ENCODE results near the gene OR4C5. TPM values are rescaled to one million over a fixed set of nuclear protein-coding genes. Genes with fewer than 3 reads are reported as not detected.
A peak's percentile ranks its signal among the peaks of the same experiment; 100 is the strongest.
"Not testable (repeated sequence)": the region's sequence is repeated elsewhere in the genome, so short reads cannot be mapped to it uniquely, and the experiment has no call there.

The OR4C5 gene
- total RNA-seq (2021; ENCODE audit: unreplicated experiment): not detected
- not detected for polyA plus RNA-seq (2012; ENCODE audit: insufficient read length)
- Bru-seq, nascent RNA: not detected
- not detected for BruChase-seq, experiment 1, labeled RNA remaining after a 2-hour chase
- BruChase-seq, experiment 2, labeled RNA remaining after a 6-hour chase: not detected
- long read RNA-seq: 0 reads

DNA sequence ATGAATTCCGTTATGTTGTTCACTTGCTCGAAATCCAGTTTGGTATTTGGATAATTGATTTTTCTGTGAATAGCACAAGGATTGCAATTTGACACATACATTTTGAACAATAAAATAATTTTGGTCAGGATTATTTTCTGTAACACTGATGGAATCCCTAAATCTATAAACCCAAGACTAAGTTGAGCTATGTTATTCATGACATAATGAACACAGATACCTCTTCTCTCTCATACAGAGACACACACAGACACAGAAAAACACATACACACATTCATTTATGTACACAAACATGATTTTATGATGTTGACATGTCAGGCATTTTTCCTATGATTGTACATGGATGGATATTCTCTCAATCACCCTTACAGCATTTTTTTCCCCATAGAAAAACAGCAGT is at the start of gene OR4C5:
TSS of gene OR4C5 (minus strand) at position 101 of the 400 bp plus-strand sequence. CDS start at position 101, 0 bp downstream.
- H3K4me1 ChIP-seq (ENCODE audit: control insufficient read depth, insufficient read depth, low read length): no peaks in the 10 kb centered on the region
- no peak within 1 kb of the TSS for H3K27ac ChIP-seq (ENCODE audit: low read length)
- ChIA-PET POLR2A (no interaction called here), CTCF (no interaction called here)
- DNase-seq (ENCODE audit: low read depth, low spot score) (no peak), ATAC-seq (no peak)
- H3K9me3 ChIP-seq (ENCODE audit: control insufficient read depth, insufficient read depth, low read depth, low read length): no peaks in the 10 kb centered on the region
- BruUV-seq (replicated peaks): no TSS peak
- H3K4me3 ChIP-seq (ENCODE audit: low read depth in 2 of 2, low read length in 2 of 2): no peak within 1 kb of the TSS
- no peak for TF ChIP-seq POLR2AphosphoS5 (IDR thresholded peaks at IDR 0.05; ENCODE audit: low read depth, low read length)
- TF ChIP-seq REST (IDR thresholded peaks at IDR 0.05; ENCODE audit: insufficient read depth in 1 of 2, low read depth in 2 of 2, low read length in 1 of 2): no peak
- TF ChIP-seq SIN3A (IDR thresholded peaks at IDR 0.05; ENCODE audit: borderline replicate concordance, insufficient read depth, low read depth, low read length): no peak
- H3K36me3 ChIP-seq (ENCODE audit: control insufficient read depth, insufficient read depth, low read length): no peaks in the 10 kb centered on the region
- intact Hi-C loops (cut with micrococcal nuclease; ENCODE audit: unreplicated experiment): no loop called here
- in situ Hi-C loops (cut with HindIII; ENCODE audit: low pct_unique_long_range_greater_than_20kb, low sequenced_read_pairs): no loop called here
- no peaks in the 10 kb centered on the region for H3K27me3 ChIP-seq (ENCODE audit: control insufficient read depth, insufficient read depth, low read length)

DNA sequence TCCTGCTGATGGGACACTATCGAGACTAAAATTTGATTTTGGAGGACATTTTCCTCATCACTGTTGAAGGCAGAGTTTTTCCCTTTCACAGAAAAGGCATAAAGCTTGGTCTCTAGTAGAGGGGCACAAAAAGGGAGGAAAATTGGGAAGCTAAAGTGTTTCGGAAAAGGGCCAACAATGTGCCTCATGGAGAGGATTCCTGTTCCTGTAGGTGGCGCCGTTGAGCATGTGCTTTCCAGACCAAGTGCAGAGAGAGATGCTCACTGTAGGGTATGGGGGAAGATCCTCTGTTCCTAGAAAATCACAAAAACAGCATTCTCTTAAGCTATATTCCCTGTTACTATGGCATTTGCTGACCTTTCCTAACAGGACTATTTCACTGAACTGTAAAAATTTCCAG is 18.4 kb upstream of the OR4C5 start:
- ChIA-PET CTCF (no interaction called here), POLR2A (no interaction called here)
- Histone ChIP-seq H3K9me3 (ENCODE audit: control insufficient read depth, insufficient read depth, low read depth, low read length) (0 out of 2 replicates have a peak, but pooled peaks cover 7% of the 10 kb centered on the region), H3K36me3 (ENCODE audit: control insufficient read depth, insufficient read depth, low read length) (no peaks in the 10 kb centered on the region), H3K27me3 (ENCODE audit: control insufficient read depth, insufficient read depth, low read length) (no peaks in the 10 kb centered on the region), H3K4me3 (ENCODE audit: low read depth in 2 of 2, low read length in 2 of 2) (no peak overlapping the region), H3K4me1 (ENCODE audit: control insufficient read depth, insufficient read depth, low read length) (no peaks in the 10 kb centered on the region), H3K27ac (ENCODE audit: low read length) (no peak overlapping the region)
- in situ Hi-C loops (cut with HindIII; ENCODE audit: low pct_unique_long_range_greater_than_20kb, low sequenced_read_pairs) (no loop called here), intact Hi-C loops (cut with micrococcal nuclease; ENCODE audit: unreplicated experiment) (no loop called here)
- ATAC-seq (no peak), DNase-seq (ENCODE audit: low read depth, low spot score) (no peak)
- no TSS peak for BruUV-seq (replicated peaks)
- no peak for TF ChIP-seq REST (IDR thresholded peaks at IDR 0.05; ENCODE audit: insufficient read depth in 1 of 2, low read depth in 2 of 2, low read length in 1 of 2)
- TF ChIP-seq CTCF (IDR thresholded peaks at IDR 0.05): peak; percentile 30; the same call in 1 of the 2 replicates
- TF ChIP-seq TCF7L2 (IDR thresholded peaks at IDR 0.05; ENCODE audit: low read depth, low read length): no peak
- TF ChIP-seq SIN3A (IDR thresholded peaks at IDR 0.05; ENCODE audit: borderline replicate concordance, insufficient read depth, low read depth, low read length): no peak

DNA sequence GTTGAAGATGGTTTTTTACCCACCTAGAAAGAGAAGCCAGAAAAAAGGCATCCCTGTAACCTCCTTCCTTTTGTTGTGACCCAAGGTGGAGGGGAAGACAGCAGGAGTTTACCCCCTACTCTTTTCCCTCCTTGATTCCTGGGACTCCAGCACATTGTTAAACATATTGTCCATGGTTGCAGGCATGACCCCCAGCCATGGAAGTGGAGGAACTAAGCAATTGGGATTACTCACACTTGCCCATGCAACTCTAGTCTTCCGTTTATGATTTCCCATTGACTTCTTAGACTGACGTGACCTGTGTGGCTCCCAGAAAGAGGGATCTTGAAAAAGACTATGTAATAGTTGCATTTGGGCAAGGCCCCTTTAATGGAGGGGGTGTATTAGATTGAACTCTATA is 17.9 kb upstream of the OR4C5 start:
- H3K27me3 ChIP-seq (ENCODE audit: control insufficient read depth, insufficient read depth, low read length); BruUV-seq (replicated peaks); in situ Hi-C loops (cut with HindIII; ENCODE audit: low pct_unique_long_range_greater_than_20kb, low sequenced_read_pairs); H3K9me3 ChIP-seq (ENCODE audit: control insufficient read depth, insufficient read depth, low read depth, low read length); H3K27ac ChIP-seq (ENCODE audit: low read length); intact Hi-C loops (cut with micrococcal nuclease; ENCODE audit: unreplicated experiment); H3K36me3 ChIP-seq (ENCODE audit: control insufficient read depth, insufficient read depth, low read length); H3K4me3 ChIP-seq (ENCODE audit: low read depth in 2 of 2, low read length in 2 of 2); DNase-seq (ENCODE audit: low read depth, low spot score); POLR2A ChIA-PET; CTCF ChIA-PET; H3K4me1 ChIP-seq (ENCODE audit: control insufficient read depth, insufficient read depth, low read length); ATAC-seq: not testable (repeated sequence)

DNA sequence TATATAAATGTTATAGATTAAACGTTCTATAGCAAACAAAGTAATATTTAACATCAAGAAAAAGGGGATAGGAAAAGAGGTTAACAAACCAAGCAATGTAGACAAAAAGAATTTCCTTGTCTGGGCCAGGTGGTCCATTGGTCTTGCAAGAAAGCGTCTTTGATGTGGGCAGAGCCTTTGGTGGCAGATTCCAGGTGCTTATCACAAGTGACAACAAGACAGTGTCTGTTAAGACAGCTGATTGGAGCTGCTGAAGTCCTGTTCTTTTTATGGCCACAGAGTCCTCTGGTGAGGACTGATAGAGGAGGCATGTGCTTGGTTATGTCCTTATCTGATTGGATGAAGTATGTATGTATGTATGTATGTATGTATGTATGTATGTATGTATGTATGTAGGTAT is 5.0 kb downstream of the OR4C5 start:
- intact Hi-C loops (cut with micrococcal nuclease; ENCODE audit: unreplicated experiment); BruUV-seq (replicated peaks); H3K4me1 ChIP-seq (ENCODE audit: control insufficient read depth, insufficient read depth, low read length); H3K27ac ChIP-seq (ENCODE audit: low read length); ATAC-seq; CTCF ChIA-PET; H3K27me3 ChIP-seq (ENCODE audit: control insufficient read depth, insufficient read depth, low read length); DNase-seq (ENCODE audit: low read depth, low spot score); in situ Hi-C loops (cut with HindIII; ENCODE audit: low pct_unique_long_range_greater_than_20kb, low sequenced_read_pairs); POLR2A ChIA-PET; H3K9me3 ChIP-seq (ENCODE audit: control insufficient read depth, insufficient read depth, low read depth, low read length); H3K36me3 ChIP-seq (ENCODE audit: control insufficient read depth, insufficient read depth, low read length); H3K4me3 ChIP-seq (ENCODE audit: low read depth in 2 of 2, low read length in 2 of 2): not testable (repeated sequence)

Data from Panc1 (cell line).